Endothelial cell (in vitro differentiated cells): ENCODE data around the gene ACSM3. TPM values are rescaled to one million over a fixed set of nuclear protein-coding genes. Genes with fewer than 3 reads are reported as not detected.

Experiments
- DNase-seq: peaks from one replicate; pipeline ENCODE4 v3.0.0; 2021; ENCODE audit warnings: low spot score
- H3K27ac Mint-ChIP-seq: one replicate; pipeline ENCODE4 v1.8.0; 2021; ENCODE audit warnings: mixed read lengths, inconsistent platforms; ENCODE audit not compliant: unreplicated experiment
- H3K27me3 Mint-ChIP-seq: one replicate; pipeline ENCODE4 v1.8.0; 2021; ENCODE audit warnings: mild to moderate bottlenecking, moderate library complexity, mixed read lengths, inconsistent platforms; ENCODE audit not compliant: unreplicated experiment
- H3K36me3 Mint-ChIP-seq: one replicate; pipeline ENCODE4 v1.8.0; 2021; ENCODE audit warnings: mild to moderate bottlenecking, low read depth, mixed read lengths, inconsistent platforms; ENCODE audit not compliant: unreplicated experiment
- H3K4me1 Mint-ChIP-seq: one replicate; pipeline ENCODE4 v1.8.0; 2021; ENCODE audit warnings: mild to moderate bottlenecking, mixed read lengths, inconsistent platforms; ENCODE audit not compliant: unreplicated experiment
- H3K4me3 Mint-ChIP-seq: one replicate; pipeline ENCODE4 v1.8.0; 2021; ENCODE audit warnings: mild to moderate bottlenecking, mixed read lengths, inconsistent platforms; ENCODE audit not compliant: unreplicated experiment
- H3K9me3 Mint-ChIP-seq: one replicate; pipeline ENCODE4 v1.8.0; 2021; ENCODE audit warnings: mixed read lengths, inconsistent platforms; ENCODE audit not compliant: unreplicated experiment
- total RNA-seq: library from RNA; stranded (reverse); fragmentation: NEBNext Ultra II Directional; extraction: Animal tissue kit (Norgen Biotek cat#: 25700); gene quantifications from one replicate; pipeline ENCODE4 v1.2.1, GENCODE V29; 2021; ENCODE audit not compliant: unreplicated experiment
- TF ChIP-seq, protein P1 (sequence below): fragments of 200-600 bp; sonication (generic); IDR thresholded peaks from one replicate; pipeline ENCODE4 v1.5.0; 2021; ENCODE audit warnings: antibody characterized with exemption; ENCODE audit not compliant: unreplicated experiment

ACSM3 gene
- total RNA-seq, 1 donor from 2014 or later, result 10.3 TPM

DNA sequence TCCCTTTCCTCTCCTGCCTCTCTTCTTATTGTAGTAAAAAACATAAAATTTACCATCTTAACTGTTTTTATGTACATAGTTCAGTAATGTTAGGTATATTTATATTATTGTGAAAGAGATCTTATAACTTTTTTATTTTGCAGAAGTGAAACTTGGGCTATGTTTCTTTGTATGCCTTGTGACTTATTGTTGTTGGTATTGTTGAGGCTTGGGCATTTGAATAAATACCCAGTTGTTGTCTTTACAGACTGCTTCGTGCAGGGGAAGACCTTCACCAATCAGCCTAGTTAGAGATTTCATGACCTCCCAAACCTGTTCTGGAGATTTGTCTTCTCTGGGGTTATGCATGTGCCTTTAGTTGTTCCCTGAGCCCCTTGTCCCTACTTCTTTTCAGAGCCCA lies 74.4 kb downstream of the ACSM3 start:
- Mint-ChIP-seq H3K4me3 (no peak overlapping the region), H3K4me1 (no peaks in the 10 kb centered on the region), H3K27me3 (no peaks in the 10 kb centered on the region), H3K27ac (no peak overlapping the region), H3K36me3 (peaks cover 16% of the 10 kb centered on the region), H3K9me3 (no peaks in the 10 kb centered on the region)
- TF ChIP-seq, protein P1, sequence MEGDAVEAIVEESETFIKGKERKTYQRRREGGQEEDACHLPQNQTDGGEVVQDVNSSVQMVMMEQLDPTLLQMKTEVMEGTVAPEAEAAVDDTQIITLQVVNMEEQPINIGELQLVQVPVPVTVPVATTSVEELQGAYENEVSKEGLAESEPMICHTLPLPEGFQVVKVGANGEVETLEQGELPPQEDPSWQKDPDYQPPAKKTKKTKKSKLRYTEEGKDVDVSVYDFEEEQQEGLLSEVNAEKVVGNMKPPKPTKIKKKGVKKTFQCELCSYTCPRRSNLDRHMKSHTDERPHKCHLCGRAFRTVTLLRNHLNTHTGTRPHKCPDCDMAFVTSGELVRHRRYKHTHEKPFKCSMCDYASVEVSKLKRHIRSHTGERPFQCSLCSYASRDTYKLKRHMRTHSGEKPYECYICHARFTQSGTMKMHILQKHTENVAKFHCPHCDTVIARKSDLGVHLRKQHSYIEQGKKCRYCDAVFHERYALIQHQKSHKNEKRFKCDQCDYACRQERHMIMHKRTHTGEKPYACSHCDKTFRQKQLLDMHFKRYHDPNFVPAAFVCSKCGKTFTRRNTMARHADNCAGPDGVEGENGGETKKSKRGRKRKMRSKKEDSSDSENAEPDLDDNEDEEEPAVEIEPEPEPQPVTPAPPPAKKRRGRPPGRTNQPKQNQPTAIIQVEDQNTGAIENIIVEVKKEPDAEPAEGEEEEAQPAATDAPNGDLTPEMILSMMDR, result no peak
- no peak for DNase-seq

DNA sequence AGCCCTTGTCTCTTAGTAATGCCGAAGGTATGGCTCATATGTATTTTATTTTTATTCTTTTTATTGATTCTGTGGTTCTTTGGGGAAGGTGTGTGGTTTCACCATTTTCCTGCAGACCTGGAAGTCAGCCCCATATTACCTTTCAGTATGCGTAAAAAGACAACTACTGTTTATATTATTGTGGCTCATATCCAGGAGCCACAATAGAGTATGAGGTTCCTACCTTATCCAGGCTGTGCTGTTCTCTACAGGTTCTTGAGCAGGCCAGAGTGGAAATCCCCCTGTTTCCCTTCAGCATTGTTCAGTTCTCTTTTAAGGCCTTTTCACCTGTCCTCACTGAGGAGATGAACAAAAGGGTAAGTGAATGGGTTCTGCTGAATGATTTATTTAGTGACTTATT lies 75.7 kb downstream of the ACSM3 start:
- DNase-seq, result no peak
- peaks cover 5% of the 10 kb centered on the region for H3K4me1 Mint-ChIP-seq
- H3K9me3 Mint-ChIP-seq, result no peaks in the 10 kb centered on the region
- no peak overlapping the region for H3K27ac Mint-ChIP-seq
- peaks cover 16% of the 10 kb centered on the region for H3K36me3 Mint-ChIP-seq
- H3K4me3 Mint-ChIP-seq, result no peak overlapping the region
- TF ChIP-seq, protein P1, result no peak
- H3K27me3 Mint-ChIP-seq, result no peaks in the 10 kb centered on the region

GRCh38 chr16:20844054-20844453 lies 80.2 kb downstream of the ACSM3 start:
- no peaks in the 10 kb centered on the region for H3K27me3 Mint-ChIP-seq
- DNase-seq, result no peak
- H3K27ac Mint-ChIP-seq, result no peak overlapping the region

DNA sequence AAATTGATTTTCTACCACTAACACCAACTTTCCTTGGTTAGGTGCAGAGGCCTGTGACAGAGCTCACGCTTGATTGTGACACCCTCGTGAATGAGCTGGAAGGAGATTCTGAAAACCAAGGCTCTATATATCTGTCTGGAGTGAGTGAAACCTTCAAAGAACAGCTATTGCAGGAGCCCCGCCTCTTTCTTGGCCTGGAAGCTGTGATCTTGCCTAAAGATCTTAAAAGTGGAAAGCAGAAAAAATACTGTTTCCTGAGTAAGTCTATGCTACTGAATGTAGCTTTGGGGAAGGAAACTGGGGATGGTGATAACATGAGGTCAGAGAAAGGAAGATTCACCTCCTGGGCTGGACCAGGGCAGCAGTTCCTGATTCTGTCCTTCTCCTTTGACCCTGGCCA lies 80.8 kb downstream of the ACSM3 start:
- Mint-ChIP-seq H3K36me3 (no peaks in the 10 kb centered on the region), H3K27me3 (no peaks in the 10 kb centered on the region), H3K4me1 (peaks cover 16% of the 10 kb centered on the region), H3K4me3 (no peak overlapping the region), H3K27ac (peak overlapping the region; percentile 23), H3K9me3 (no peaks in the 10 kb centered on the region)
- TF ChIP-seq, protein P1, result no peak
- DNase-seq, result no peak

More at GRCh38 chr16:20844054-20844453, 80.2 kb downstream of the ACSM3 start:
- Mint-ChIP-seq H3K9me3 (no peaks in the 10 kb centered on the region), H3K4me3 (no peak overlapping the region), H3K36me3 (no peaks in the 10 kb centered on the region), H3K4me1 (peaks cover 16% of the 10 kb centered on the region)
- TF ChIP-seq, protein P1, result no peak

- Mint-ChIP-seq H3K4me1 (peaks cover 28% of the 10 kb centered on the region), H3K4me3 (no peak overlapping the region), H3K27ac (no peak overlapping the region), H3K36me3 (no peaks in the 10 kb centered on the region), H3K9me3 (no peaks in the 10 kb centered on the region), H3K27me3 (no peaks in the 10 kb centered on the region)
- no peak for DNase-seq
- TF ChIP-seq, protein P1, result no peak
Observed at GRCh38 chr16:20846030-20846429, 82.2 kb downstream of the ACSM3 start.
